ENCODE results near the gene ZNF697.

Gene ZNF697

GRCh38 chr1:119688810-119689209 lies 40.7 kb upstream of the ZNF697 start:
- no peak for TF ChIP-seq CREB1 (IDR thresholded peaks at IDR 0.05; ENCODE audit: low read depth)
- no peak for TF ChIP-seq CEBPB (IDR thresholded peaks at IDR 0.05)
- no peak for TF ChIP-seq USF1 (IDR thresholded peaks at IDR 0.05)
- no peak for TF ChIP-seq REST (IDR thresholded peaks at IDR 0.05; ENCODE audit: low read depth)
- TF ChIP-seq MAX (IDR thresholded peaks at IDR 0.05): no peak
- TF ChIP-seq TCF12 (IDR thresholded peaks at IDR 0.05; ENCODE audit: low read depth): no peak
- no peak for TF ChIP-seq TEAD4 (IDR thresholded peaks at IDR 0.05)
- no peak for TF ChIP-seq EGR1 (IDR thresholded peaks at IDR 0.05)
- TF ChIP-seq NFIC (IDR thresholded peaks at IDR 0.05): no peak
- no peak for TF ChIP-seq YY1 (IDR thresholded peaks at IDR 0.05; ENCODE audit: low read depth)
- no peak for TF ChIP-seq EP300 (IDR thresholded peaks at IDR 0.05; ENCODE audit: borderline replicate concordance)
- no peak for TF ChIP-seq TAF1 (IDR thresholded peaks at IDR 0.05; ENCODE audit: low read depth)
- no peak for TF ChIP-seq FOXM1 (IDR thresholded peaks at IDR 0.05; ENCODE audit: borderline replicate concordance, low read depth)
- TF ChIP-seq ZBTB7A (IDR thresholded peaks at IDR 0.05; ENCODE audit: low read depth): no peak
- no peak for TF ChIP-seq RAD21 (IDR thresholded peaks at IDR 0.05; ENCODE audit: low read depth)

- no peak for TF ChIP-seq CEBPB (IDR thresholded peaks at IDR 0.05)
- no peak for TF ChIP-seq TEAD4 (IDR thresholded peaks at IDR 0.05)
- TF ChIP-seq FOXM1 (IDR thresholded peaks at IDR 0.05; ENCODE audit: borderline replicate concordance, low read depth): no peak
- TF ChIP-seq TAF1 (IDR thresholded peaks at IDR 0.05; ENCODE audit: low read depth): no peak
- TF ChIP-seq ZBTB7A (IDR thresholded peaks at IDR 0.05; ENCODE audit: low read depth): no peak
- no peak for TF ChIP-seq NFIC (IDR thresholded peaks at IDR 0.05)
- TF ChIP-seq USF1 (IDR thresholded peaks at IDR 0.05): no peak
- TF ChIP-seq CREB1 (IDR thresholded peaks at IDR 0.05; ENCODE audit: low read depth): no peak
- TF ChIP-seq EGR1 (IDR thresholded peaks at IDR 0.05): no peak
- TF ChIP-seq YY1 (IDR thresholded peaks at IDR 0.05; ENCODE audit: low read depth): no peak
- TF ChIP-seq MAX (IDR thresholded peaks at IDR 0.05): no peak
- no peak for TF ChIP-seq REST (IDR thresholded peaks at IDR 0.05; ENCODE audit: low read depth)
- TF ChIP-seq EP300 (IDR thresholded peaks at IDR 0.05; ENCODE audit: borderline replicate concordance): no peak
- no peak for TF ChIP-seq TCF12 (IDR thresholded peaks at IDR 0.05; ENCODE audit: low read depth)
Measured at GRCh38 chr1:119687434-119688079, 39.5 kb upstream of the ZNF697 start.

- TF ChIP-seq RAD21 (IDR thresholded peaks at IDR 0.05; ENCODE audit: low read depth) (no peak), YY1 (IDR thresholded peaks at IDR 0.05; ENCODE audit: low read depth) (no peak), CEBPB (IDR thresholded peaks at IDR 0.05) (no peak), ZBTB7A (IDR thresholded peaks at IDR 0.05; ENCODE audit: low read depth) (no peak), NFIC (IDR thresholded peaks at IDR 0.05) (peak; percentile 72), TAF1 (IDR thresholded peaks at IDR 0.05; ENCODE audit: low read depth) (no peak), FOXM1 (IDR thresholded peaks at IDR 0.05; ENCODE audit: borderline replicate concordance, low read depth) (no peak), CREB1 (IDR thresholded peaks at IDR 0.05; ENCODE audit: low read depth) (no peak), TEAD4 (IDR thresholded peaks at IDR 0.05) (0 out of 2 replicates have a peak, but pooled peaks have one; percentile 26), EGR1 (IDR thresholded peaks at IDR 0.05) (no peak)
Measured at GRCh38 chr1:119686661-119687060, 38.6 kb upstream of the ZNF697 start.

GRCh38 chr1:119683893-119684292 lies 35.8 kb upstream of the ZNF697 start:
- TF ChIP-seq EP300 (IDR thresholded peaks at IDR 0.05; ENCODE audit: borderline replicate concordance) (no peak), CEBPB (IDR thresholded peaks at IDR 0.05) (no peak), EGR1 (IDR thresholded peaks at IDR 0.05) (no peak), ZBTB7A (IDR thresholded peaks at IDR 0.05; ENCODE audit: low read depth) (no peak), NFIC (IDR thresholded peaks at IDR 0.05) (no peak), TCF12 (IDR thresholded peaks at IDR 0.05; ENCODE audit: low read depth) (no peak), FOXM1 (IDR thresholded peaks at IDR 0.05; ENCODE audit: borderline replicate concordance, low read depth) (no peak), MAX (IDR thresholded peaks at IDR 0.05) (no peak), TEAD4 (IDR thresholded peaks at IDR 0.05) (no peak), USF1 (IDR thresholded peaks at IDR 0.05) (no peak), RAD21 (IDR thresholded peaks at IDR 0.05; ENCODE audit: low read depth) (no peak), CREB1 (IDR thresholded peaks at IDR 0.05; ENCODE audit: low read depth) (no peak), REST (IDR thresholded peaks at IDR 0.05; ENCODE audit: low read depth) (no peak), TAF1 (IDR thresholded peaks at IDR 0.05; ENCODE audit: low read depth) (no peak), YY1 (IDR thresholded peaks at IDR 0.05; ENCODE audit: low read depth) (no peak)

All from Ishikawa (cell line).